ENCODE measurements around the gene LMTK2. TPM values are rescaled to one million over a fixed set of nuclear protein-coding genes. Genes with fewer than 3 reads are reported as not detected.

The LMTK2 gene
- total RNA-seq, 1 experiment from 2014 or later = 16.8 TPM

DNA sequence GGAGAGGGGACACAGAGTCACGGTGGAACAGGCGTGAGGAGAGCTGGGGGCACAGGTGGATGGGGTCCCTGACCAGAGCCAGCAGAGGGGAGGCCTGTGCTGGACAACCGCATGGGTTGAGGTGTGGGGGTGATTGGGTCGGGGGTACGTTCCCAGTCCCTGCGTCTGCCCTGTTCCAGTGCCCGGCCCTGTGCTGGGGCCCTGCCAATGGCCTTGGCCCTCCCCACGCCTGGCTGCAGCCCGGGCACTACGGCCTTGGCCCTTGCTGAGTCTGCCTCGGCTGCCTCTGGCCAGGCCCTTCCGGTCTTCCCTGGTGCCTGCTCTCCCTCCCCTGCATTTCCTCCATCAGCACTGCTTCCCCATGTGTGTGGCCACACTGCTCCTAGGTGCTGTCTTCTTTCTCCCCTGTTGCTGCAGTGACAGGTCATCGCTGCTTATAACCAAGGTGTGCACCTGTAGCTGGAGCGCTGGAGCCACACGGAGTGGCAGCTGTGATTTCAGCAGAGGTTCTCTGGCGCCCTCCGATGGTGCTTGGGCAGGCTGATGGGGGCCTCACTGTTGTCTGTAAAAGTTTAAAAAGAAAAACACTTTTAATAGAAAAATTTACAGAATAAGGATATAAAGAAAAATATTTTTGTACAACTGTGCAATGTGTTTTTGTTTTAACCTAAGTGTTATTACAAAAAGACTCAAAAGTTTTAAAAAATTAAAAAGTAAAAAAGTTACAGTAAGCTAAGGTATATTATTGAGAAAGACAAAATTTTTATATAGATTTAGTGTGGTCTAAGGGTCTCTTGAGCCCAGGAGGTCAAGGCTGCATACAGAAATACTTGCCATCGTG lies 59.4 kb downstream of the LMTK2 start:
- DNase-seq (ENCODE audit: low read depth) = peak; percentile 33
- in situ Hi-C loops (cut with HindIII; ENCODE audit: low pct_unique_long_range_greater_than_20kb, low sequenced_read_pairs) = no loop called here

DNA sequence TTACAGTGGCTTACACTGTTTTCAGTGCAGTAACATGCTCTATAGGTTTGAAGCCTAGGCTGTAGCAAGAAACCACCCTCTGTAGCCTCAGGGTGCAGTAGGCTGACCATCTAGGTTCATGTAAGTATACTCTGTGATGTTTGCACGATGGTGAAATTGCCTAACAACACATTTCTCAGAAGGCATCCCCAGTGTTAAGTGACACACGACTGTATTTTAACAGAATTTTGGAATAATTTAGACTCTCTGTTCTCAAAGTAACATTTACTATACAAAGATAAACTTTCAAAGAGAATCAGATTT lies 60.0 kb downstream of the LMTK2 start:
- no peak for DNase-seq (ENCODE audit: low read depth)
- in situ Hi-C loops (cut with HindIII; ENCODE audit: low pct_unique_long_range_greater_than_20kb, low sequenced_read_pairs) = no loop called here

DNA sequence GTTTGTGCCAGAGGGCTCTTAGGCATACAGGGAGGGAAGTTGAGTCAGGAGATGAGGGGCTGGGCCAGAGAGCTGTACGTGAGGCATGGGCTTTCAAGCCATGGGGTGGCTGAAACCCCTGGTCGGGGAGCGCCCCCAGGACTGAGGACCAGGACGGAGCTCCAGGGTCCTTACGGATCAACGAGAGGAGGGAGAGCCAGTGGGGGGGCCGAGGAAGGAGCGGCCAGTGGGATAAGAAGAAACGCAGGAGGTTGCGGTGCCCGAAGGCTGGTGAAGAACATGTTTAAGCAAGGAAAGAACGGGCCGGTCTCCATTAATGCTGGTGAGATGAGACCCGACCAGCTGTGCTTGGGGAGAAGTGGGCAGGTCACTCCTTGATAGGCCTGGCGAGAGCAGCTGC lies 61.0 kb downstream of the LMTK2 start:
- in situ Hi-C loops (cut with HindIII; ENCODE audit: low pct_unique_long_range_greater_than_20kb, low sequenced_read_pairs) = no loop called here
- no peak for DNase-seq (ENCODE audit: low read depth)

DNA sequence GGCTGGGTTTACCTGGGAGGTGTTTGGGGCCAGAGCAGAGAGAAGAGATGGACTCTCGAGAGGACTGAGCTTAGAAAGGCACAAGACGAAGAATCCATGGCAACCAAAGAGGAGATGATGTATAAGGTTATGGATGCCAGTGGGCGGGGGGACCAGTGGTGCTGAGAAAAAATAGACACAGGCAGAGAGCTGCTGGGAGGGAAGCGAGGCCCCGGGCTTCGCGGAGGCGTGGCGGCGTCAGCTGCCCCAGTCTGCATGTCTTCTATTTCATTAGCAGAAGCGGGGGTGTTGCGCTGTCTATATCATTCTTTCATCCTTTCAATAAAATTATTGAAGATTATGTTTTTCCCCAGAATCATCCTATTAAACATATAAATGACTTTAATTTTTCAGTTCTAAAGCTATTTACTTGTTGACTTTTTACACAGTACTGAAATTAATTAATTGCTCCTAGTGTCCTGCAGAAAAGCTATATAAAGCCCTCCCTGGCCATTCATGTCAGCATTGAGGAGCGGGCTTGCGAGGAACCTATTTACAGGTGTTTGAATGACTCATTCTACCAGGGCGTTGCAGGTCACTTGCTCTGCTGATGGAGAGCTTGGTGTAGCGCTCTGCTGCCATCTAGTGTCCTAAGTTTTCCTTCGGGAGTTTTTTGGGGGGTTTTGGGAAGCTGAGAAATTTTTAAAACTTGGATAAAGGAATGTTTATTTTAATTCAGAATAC lies 61.7 kb downstream of the LMTK2 start:
- in situ Hi-C loops (cut with HindIII; ENCODE audit: low pct_unique_long_range_greater_than_20kb, low sequenced_read_pairs) = no loop called here
- DNase-seq (ENCODE audit: low read depth) = peak; percentile 54

DNA sequence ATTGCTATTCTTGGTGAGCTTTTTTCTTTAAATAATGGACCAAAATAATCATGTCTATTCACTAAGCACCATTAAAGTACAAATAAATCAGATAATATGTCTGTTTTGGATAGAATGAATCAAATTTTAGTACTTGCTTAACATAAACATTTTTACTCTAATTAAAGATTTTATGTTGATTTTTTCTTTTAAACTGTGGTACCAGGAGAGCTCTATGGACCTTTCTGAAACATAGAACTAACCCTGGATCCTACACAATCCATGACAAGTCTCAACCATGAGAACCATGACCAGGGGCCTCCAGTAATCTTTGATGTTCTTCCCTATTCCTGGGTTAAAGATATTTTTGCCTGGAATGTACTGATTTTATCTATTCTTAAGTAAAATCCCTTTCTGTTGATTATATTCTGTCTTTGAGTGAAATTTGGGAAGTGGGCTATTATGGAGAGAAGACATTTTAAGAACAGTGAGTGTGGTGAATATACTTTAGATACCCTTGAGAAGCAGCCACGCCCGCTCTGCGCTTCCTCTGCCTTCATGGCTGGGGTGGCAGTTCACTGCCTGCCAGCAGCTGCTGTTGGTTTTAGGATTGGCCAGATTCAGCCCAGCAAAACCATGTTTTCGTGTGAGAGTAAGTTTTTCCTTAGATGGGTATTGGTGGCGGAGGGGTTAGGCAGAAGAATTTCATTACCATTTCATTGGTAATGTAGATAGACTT lies 62.4 kb downstream of the LMTK2 start:
- DNase-seq (ENCODE audit: low read depth) = no peak
- in situ Hi-C loops (cut with HindIII; ENCODE audit: low pct_unique_long_range_greater_than_20kb, low sequenced_read_pairs) = no loop called here

DNA sequence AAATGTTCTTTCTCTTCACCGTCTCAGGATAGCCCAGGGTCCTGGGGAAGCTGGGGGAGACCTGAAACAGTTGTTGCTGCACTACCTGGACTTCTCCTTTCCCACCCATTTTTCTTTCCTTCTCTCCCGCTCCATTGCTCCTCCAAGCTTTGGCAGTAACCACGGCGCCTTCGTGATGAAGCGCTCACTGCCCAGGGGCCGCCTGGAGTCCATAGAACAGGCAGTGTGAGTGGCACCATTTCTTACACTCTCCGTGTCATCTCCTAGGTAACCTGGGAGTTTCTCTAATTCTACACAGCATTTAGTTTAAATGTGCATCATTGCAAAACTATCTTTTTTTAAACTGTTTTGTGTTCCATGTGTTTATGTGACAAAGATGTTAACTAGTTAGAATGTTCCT lies 64.3 kb downstream of the LMTK2 start:
- in situ Hi-C loops (cut with HindIII; ENCODE audit: low pct_unique_long_range_greater_than_20kb, low sequenced_read_pairs) = no loop called here
- DNase-seq (ENCODE audit: low read depth) = no peak

DNA sequence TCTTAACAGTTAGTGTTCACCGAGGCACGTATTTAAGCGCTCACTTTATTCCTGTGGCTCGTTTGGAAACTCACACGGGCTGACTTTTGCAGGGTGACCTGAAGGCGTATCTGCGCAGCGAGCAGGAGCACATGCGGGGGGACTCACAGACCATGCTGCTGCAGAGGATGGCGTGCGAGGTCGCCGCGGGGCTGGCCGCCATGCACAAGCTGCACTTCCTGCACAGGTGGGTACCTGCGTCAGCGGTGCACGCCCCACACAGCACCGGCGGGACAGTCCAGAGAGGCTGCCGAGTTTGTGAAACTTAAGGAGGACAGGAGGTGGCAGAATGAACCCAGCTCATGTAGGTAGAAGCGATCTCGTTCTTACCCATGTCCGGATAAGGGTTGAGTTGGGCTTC lies 64.8 kb downstream of the LMTK2 start:
- in situ Hi-C loops (cut with HindIII; ENCODE audit: low pct_unique_long_range_greater_than_20kb, low sequenced_read_pairs) = no loop called here
- no peak for DNase-seq (ENCODE audit: low read depth)

DNA sequence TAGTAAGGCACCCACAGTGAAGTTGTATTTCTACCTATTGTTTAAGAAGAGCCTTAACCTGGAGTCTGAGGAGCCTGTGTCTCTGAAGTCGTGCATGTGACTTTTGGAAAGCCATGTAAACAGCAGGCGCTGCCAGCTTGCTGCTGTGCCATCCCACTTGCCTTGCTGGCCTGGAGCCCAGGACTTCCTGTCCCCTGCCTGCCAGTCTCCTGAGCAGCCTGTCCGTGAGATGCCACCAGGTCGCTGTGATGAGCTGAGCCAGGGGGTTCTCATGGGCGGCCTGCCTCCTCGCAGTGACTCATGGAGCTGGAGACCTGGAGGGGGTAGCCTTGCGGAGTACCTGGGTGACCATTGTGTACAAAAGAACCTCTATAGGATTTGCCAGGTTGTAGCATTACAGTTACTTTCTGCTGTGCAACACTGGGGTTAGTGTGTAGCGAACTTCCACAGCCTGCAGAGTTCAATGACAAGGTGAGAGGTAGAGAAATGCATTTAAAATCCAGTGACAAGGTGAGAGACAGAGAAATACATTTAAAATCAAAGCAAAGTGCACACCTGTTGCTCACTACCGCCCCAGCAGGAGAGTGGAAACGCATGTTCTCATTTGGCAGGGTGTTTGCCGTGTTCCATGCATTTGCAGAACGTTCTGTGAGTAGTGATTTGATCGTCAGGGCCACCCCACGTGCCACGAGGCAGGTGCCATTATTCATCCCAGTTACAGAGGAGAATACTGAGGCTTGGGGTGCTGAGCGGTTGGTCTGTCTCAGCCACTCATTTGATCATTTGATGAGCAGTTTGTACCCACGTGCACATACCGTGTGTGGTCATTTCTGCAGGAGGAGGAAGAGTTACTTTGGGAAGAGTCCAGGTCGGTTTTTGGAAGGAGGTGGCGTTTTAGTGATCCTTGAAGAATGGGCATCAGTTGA lies 67.9 kb downstream of the LMTK2 start:
- in situ Hi-C loops (cut with HindIII; ENCODE audit: low pct_unique_long_range_greater_than_20kb, low sequenced_read_pairs) = no loop called here
- no peak for DNase-seq (ENCODE audit: low read depth)

DNA sequence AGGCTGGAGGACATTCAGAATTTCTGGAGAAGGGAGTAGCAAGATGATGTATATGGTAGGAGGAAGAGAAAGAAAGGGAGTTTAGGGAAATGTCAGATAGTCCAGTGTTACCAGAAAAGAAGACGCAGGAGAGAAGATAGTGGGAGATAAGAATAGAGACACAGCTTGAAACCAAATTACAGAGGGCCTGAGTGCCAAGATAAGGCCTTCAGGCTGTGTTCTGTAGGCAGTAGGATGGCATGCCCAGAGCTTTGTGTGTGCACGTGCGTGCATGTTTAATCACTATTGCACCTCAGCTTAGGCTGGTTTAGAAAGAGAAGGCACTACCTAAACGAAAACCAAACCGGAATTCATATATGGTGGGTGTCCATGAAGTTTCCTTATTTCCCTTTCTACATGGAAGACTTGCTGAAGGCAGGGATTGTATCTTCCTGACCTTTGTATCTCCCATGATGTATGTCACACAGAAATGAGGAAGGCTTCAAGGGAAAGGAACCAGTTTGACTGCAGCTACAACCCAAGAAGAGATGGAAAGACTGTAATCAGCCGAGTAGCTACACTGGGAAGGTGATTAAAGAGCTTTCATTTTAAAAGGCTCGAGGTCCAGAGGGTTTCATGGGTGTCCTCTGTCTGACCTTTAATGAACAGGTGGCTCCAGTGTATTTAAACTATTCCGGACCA lies 68.7 kb downstream of the LMTK2 start:
- in situ Hi-C loops (cut with HindIII; ENCODE audit: low pct_unique_long_range_greater_than_20kb, low sequenced_read_pairs) = no loop called here
- DNase-seq (ENCODE audit: low read depth) = no peak

DNA sequence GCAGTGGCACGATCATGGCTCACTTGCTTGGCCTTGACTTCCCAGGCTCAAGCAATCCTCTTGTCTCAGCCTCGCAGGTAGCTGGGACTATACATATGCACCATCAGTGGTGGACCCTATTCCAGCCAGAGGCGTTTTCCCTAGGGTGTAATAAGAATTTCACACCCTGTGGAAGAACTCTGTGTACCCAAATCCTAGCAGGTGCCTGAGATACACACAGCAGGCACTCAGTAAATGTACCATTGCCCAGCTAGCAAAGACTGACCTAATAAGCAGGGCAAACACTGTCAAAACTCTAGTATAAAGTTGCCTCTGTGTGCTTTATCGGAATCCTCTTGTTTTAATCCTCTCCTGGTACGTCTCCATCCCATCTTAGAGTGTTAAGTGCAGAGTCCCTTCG lies 70.9 kb downstream of the LMTK2 start:
- in situ Hi-C loops (cut with HindIII; ENCODE audit: low pct_unique_long_range_greater_than_20kb, low sequenced_read_pairs) = no loop called here
- no peak for DNase-seq (ENCODE audit: low read depth)

DNA sequence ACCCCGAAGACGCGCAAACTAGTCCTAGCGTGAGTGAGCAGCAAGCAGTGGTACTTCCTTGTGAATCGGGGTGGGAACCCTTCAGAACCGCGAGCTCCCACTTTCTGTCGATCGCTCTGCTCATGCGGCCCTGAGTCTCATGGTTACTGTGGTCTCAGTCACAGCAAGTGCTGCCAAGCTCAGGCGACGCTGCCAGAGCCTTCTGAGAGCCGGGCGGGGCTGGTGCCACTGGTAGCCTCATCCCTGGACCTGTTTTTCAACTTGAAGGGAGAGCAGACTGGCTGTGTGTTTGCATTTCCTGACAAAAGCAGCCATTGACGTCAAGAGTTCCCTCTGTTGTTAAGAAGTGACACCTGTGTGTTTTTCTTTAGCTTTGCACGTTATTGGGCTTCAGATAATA lies 71.7 kb downstream of the LMTK2 start:
- in situ Hi-C loops (cut with HindIII; ENCODE audit: low pct_unique_long_range_greater_than_20kb, low sequenced_read_pairs) = no loop called here
- DNase-seq (ENCODE audit: low read depth) = no peak

DNA sequence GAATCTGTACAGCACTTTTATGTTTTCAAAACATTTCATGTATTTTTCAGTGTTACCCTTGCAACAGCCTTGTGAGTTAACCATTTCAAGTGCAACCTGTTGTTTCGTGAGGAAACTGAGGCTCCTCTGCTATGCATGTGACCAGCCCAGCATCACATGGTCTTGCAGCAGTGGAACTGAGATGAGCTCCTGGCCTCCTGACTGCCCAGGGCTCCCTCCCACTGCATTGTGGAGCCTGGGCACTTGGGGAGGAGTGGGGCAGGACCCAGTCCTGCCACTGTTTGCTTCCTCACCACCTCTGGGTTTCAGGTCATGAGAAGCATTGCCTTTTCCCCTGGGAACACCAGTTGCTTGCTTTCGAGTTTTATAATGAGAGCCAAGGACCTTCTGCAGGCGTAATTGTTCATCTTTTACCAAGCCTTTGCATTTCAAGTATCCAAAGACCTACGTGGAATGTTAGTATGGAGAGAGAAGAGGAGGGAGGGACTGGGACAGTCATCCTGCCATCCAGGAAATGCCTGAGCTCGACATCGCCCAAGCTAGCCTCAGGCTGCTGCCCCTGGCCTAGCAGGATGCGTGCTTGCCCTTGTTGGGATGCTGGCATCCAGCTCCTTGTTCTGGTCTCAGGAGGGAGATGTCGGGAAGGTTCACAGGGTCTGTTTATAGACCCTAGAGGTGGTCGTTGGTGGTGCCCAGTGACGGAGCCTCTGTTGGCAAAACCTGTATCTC lies 72.3 kb downstream of the LMTK2 start:
- in situ Hi-C loops (cut with HindIII; ENCODE audit: low pct_unique_long_range_greater_than_20kb, low sequenced_read_pairs) = no loop called here
- DNase-seq (ENCODE audit: low read depth) = no peak

DNA sequence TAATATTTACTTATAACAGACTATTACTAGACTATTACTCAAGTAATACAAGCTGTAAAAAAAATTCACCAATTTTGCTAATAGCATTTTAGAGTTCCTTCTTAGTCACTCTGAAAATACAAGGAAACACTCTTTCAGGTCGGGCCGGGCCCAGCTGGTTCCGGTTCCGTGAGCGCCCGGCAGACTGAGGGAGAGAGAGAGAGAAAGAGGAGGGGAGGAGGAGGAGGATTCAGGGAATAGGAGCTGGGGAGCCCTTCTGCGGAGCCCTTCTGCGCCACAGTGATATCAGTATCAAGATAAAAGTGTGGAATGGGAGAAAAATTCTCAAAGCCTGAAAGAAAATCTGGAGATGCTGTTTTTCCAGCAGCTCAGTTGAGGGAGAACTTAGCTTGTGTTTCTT lies 74.1 kb downstream of the LMTK2 start:
- in situ Hi-C loops (cut with HindIII; ENCODE audit: low pct_unique_long_range_greater_than_20kb, low sequenced_read_pairs) = no loop called here

DNA sequence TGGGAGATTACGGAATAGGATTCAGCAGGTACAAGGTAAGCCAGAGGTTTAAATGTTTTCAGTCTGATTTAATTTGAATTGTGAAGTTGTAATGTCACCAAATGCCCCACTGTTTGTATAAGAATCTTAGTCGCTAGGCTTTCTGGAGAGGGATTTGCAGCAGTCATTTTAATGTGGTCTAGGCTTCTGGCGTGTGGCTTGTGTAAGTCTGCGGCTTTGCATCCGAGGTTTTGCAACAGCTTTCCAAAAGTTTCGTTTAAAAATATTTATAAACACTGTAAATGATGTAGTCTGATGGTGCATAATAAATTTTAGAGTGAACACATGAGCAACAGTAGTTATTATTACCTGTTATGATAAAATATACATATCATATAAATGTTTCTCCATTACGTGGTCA lies 78.4 kb downstream of the LMTK2 start:
- in situ Hi-C loops (cut with HindIII; ENCODE audit: low pct_unique_long_range_greater_than_20kb, low sequenced_read_pairs) = no loop called here
- DNase-seq (ENCODE audit: low read depth) = no peak

More for the DNA sequence above, 74.1 kb downstream of the LMTK2 start:
- no peak for DNase-seq (ENCODE audit: low read depth)

DNA sequence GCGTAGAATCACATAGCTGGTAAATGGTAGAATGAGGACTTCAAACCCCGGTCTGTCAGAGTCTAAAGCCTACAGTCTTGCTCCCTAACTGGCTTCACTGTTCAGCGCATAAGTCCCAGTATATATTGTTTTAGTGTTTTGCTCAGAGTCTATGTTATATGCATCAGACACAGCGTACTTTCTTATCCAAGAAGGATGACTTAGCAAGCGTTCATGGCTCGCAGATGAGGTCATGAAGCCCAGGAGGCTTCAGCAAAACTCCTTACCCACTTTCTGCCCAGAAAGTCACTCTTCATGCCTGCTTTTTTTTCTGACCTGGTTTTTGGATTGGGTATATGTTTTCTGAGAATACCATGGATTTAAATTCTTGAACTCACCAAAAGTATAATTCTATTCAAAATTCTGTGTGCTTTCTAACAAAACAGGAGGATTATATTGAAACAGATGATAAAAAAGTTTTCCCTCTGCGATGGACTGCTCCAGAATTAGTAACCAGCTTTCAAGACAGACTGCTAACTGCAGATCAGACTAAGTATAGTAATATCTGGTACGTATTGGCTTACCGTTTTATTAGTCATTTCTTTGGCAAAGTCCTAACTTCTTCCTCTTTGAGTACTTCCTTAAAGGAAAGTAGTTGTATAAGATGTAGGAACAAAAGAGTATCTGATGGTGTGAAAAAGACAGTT lies 79.9 kb downstream of the LMTK2 start:
- in situ Hi-C loops (cut with HindIII; ENCODE audit: low pct_unique_long_range_greater_than_20kb, low sequenced_read_pairs) = no loop called here
- DNase-seq (ENCODE audit: low read depth) = no peak

DNA sequence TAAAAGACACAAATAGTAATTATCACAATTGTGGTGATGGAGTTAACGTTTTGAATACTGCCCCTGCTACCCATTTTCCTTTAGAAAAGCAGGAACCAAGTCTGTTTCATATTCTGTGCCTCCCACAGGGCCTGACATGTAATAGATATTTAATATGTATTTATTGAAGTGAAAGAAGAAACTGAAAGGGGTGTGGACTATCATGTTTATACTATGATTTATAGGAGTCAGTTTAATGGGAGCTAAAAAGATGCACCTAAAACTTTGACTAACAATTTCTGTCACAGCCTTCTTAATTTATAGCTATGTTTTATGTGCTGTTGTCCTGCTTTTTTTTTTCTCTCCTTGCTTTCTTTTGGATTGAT lies 80.5 kb downstream of the LMTK2 start:
- in situ Hi-C loops (cut with HindIII; ENCODE audit: low pct_unique_long_range_greater_than_20kb, low sequenced_read_pairs) = no loop called here
- no peak for DNase-seq (ENCODE audit: low read depth)

DNA sequence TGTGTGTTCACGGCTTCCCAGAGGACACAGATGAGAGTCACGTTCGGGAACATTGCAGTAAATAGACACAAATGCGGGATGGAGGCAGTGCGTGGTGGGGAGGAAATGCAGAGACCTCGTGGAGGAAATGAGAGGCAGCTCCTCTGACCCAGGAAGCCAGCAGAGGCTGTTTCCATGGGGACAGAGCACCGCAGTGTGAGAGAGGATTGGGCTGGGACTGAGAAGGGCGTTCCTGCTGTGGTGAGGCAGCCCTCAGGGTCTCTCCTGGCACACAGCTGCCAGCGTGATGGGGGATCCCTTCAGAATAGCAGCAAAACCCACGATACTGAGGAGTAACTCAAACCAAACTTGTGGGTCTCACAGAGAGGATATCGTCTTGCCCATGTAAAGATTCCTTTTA lies 82.9 kb downstream of the LMTK2 start:
- DNase-seq (ENCODE audit: low read depth) = no peak
- in situ Hi-C loops (cut with HindIII; ENCODE audit: low pct_unique_long_range_greater_than_20kb, low sequenced_read_pairs) = no loop called here

All from Caki2 (cell line).